ENCODE results near the gene TAB2. TPM values are rescaled to one million over a fixed set of nuclear protein-coding genes. Genes with fewer than 3 reads are reported as not detected.

TAB2 gene
- polyA plus RNA-seq, 4 donors = 19.7 to 46.9 (median 21.9) TPM

DNA sequence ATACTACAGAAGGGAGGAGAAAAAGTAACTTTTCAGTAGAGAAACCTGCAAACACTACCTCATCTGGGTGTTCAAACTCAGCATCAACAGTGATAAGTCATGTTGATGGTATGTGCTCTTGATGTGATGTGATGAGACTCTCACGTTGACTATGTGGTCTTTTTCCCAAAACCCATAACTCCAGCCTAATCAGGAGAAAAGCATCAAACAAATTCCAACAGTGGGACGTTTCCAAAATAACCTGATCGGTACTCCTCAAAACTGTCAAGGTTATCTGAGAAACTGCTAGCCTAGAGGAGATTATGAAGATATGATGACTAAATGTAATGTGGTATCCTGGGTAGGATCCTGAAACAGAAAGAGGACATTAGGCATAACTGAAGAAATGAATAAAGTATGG lies 41.9 kb upstream of the TAB2 start:
- H3K27me3 ChIP-seq (ENCODE audit: control insufficient read depth in 3 of 3, insufficient read depth in 3 of 3, low read length in 3 of 3) = no peaks in the 10 kb centered on the region
- 86 to 92% (median 88%) methylated on average over 3 of the region's 3 CpGs for WGBS, 3 donors
- FAIRE-seq (no peak), DNase-seq (no peak)
- H3K27ac ChIP-seq (ENCODE audit: low read depth in 1 of 3, low read length in 2 of 3) = no peak overlapping the region
- no peaks in the 10 kb centered on the region for H3K4me1 ChIP-seq (ENCODE audit: control insufficient read depth in 3 of 3, insufficient read depth in 2 of 3, low read depth in 1 of 3, low read length in 2 of 3)
- H3K9me3 ChIP-seq (ENCODE audit: control insufficient read depth in 2 of 2, insufficient read depth in 1 of 2, low read depth in 1 of 2, low read length in 1 of 2) = no peaks in the 10 kb centered on the region
- H3K36me3 ChIP-seq (ENCODE audit: control insufficient read depth in 3 of 3, insufficient read depth in 2 of 3, low read depth in 1 of 3, low read length in 3 of 3) = no peaks in the 10 kb centered on the region
- no peak overlapping the region for H3K4me3 ChIP-seq (ENCODE audit: low read depth in 1 of 3, low read length in 3 of 3)

DNA sequence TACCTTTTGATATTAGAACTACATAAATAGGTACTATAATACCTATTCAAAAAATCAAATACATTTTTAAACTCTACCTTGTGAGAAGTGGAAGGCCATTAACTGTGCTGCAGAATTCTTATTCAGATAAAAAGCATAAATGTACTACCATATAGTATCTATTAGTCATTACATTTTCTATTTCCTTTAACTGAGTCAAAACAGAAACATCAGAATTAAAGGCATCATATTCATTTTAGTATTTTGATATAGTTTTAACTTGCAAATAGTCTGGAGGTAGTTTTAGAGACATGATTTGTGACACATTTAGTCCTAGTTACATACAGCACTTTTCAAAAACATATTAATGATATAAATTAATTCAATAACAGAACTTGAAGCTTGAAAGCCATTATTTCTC lies 39.9 kb upstream of the TAB2 start:
- H3K27ac ChIP-seq (ENCODE audit: low read depth in 1 of 3, low read length in 2 of 3) = no peak overlapping the region
- no peak overlapping the region for H3K4me3 ChIP-seq (ENCODE audit: low read depth in 1 of 3, low read length in 3 of 3)
- no peaks in the 10 kb centered on the region for H3K4me1 ChIP-seq (ENCODE audit: control insufficient read depth in 3 of 3, insufficient read depth in 2 of 3, low read depth in 1 of 3, low read length in 2 of 3)
- FAIRE-seq = no peak
- no peaks in the 10 kb centered on the region for H3K36me3 ChIP-seq (ENCODE audit: control insufficient read depth in 3 of 3, insufficient read depth in 2 of 3, low read depth in 1 of 3, low read length in 3 of 3)
- no peaks in the 10 kb centered on the region for H3K9me3 ChIP-seq (ENCODE audit: control insufficient read depth in 2 of 2, insufficient read depth in 1 of 2, low read depth in 1 of 2, low read length in 1 of 2)
- DNase-seq = no peak
- peaks cover 0 to 2% (median 0%) of the 10 kb centered on the region in 3 donors for H3K27me3 ChIP-seq (ENCODE audit: control insufficient read depth in 3 of 3, insufficient read depth in 3 of 3, low read length in 3 of 3)

- no peak overlapping the region for H3K4me3 ChIP-seq (ENCODE audit: low read depth in 1 of 3, low read length in 3 of 3)
- FAIRE-seq (no peak), DNase-seq (no peak)
- H3K9me3 ChIP-seq (ENCODE audit: control insufficient read depth in 2 of 2, insufficient read depth in 1 of 2, low read depth in 1 of 2, low read length in 1 of 2) = no peaks in the 10 kb centered on the region
- 74 to 86% (median 83%) methylated on average over 1 of the region's 1 CpG for WGBS, 3 donors
- H3K27ac ChIP-seq (ENCODE audit: low read depth in 1 of 3, low read length in 2 of 3) = no peak overlapping the region
- H3K4me1 ChIP-seq (ENCODE audit: control insufficient read depth in 3 of 3, insufficient read depth in 2 of 3, low read depth in 1 of 3, low read length in 2 of 3) = no peaks in the 10 kb centered on the region
- no peaks in the 10 kb centered on the region for H3K36me3 ChIP-seq (ENCODE audit: control insufficient read depth in 3 of 3, insufficient read depth in 2 of 3, low read depth in 1 of 3, low read length in 3 of 3)
- peaks cover 0 to 2% (median 0%) of the 10 kb centered on the region in 3 donors for H3K27me3 ChIP-seq (ENCODE audit: control insufficient read depth in 3 of 3, insufficient read depth in 3 of 3, low read length in 3 of 3)
Observed at GRCh38 chr6:149278997-149279396, 38.5 kb upstream of the TAB2 start.

GRCh38 chr6:149284904-149285303 lies 32.6 kb upstream of the TAB2 start:
- DNase-seq (no peak), FAIRE-seq (no peak)
- Histone ChIP-seq H3K4me3 (ENCODE audit: low read depth in 1 of 3, low read length in 3 of 3) (no peak overlapping the region), H3K27me3 (ENCODE audit: control insufficient read depth in 3 of 3, insufficient read depth in 3 of 3, low read length in 3 of 3) (peaks cover 0 to 5% (median 0%) of the 10 kb centered on the region in 3 donors), H3K4me1 (ENCODE audit: control insufficient read depth in 3 of 3, insufficient read depth in 2 of 3, low read depth in 1 of 3, low read length in 2 of 3) (no peaks in the 10 kb centered on the region), H3K9me3 (ENCODE audit: control insufficient read depth in 2 of 2, insufficient read depth in 1 of 2, low read depth in 1 of 2, low read length in 1 of 2) (no peaks in the 10 kb centered on the region), H3K27ac (ENCODE audit: low read depth in 1 of 3, low read length in 2 of 3) (no peak overlapping the region), H3K36me3 (ENCODE audit: control insufficient read depth in 3 of 3, insufficient read depth in 2 of 3, low read depth in 1 of 3, low read length in 3 of 3) (no peaks in the 10 kb centered on the region)
- 57 to 65% (median 59%) methylated on average over 3 of the region's 3 CpGs for WGBS, 3 donors

DNA sequence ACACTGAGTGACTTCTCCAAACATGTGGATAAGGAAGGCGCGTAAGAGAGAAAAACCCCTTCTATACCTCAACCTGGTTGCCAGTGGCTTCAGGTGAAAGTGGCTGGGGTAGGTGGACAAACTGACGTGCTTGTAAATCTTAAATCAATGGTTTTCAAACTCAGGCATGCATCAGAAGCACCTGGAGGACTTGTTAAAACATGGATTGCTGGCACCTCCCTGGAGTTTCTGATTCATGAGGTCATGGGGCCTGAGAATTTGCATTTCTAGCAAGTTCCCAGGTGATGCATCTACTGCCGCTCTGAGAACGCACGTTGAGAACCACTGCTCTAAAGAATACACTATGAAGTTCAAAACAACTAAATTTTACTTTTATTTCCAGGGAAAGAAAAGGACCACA lies 31.9 kb upstream of the TAB2 start:
- FAIRE-seq = no peak
- no peaks in the 10 kb centered on the region for H3K4me1 ChIP-seq (ENCODE audit: control insufficient read depth in 3 of 3, insufficient read depth in 2 of 3, low read depth in 1 of 3, low read length in 2 of 3)
- no peak overlapping the region for H3K27ac ChIP-seq (ENCODE audit: low read depth in 1 of 3, low read length in 2 of 3)
- H3K4me3 ChIP-seq (ENCODE audit: low read depth in 1 of 3, low read length in 3 of 3) = no peak overlapping the region
- peaks cover 0 to 5% (median 0%) of the 10 kb centered on the region in 3 donors for H3K27me3 ChIP-seq (ENCODE audit: control insufficient read depth in 3 of 3, insufficient read depth in 3 of 3, low read length in 3 of 3)
- no peak for DNase-seq
- no peaks in the 10 kb centered on the region for H3K36me3 ChIP-seq (ENCODE audit: control insufficient read depth in 3 of 3, insufficient read depth in 2 of 3, low read depth in 1 of 3, low read length in 3 of 3)
- H3K9me3 ChIP-seq (ENCODE audit: control insufficient read depth in 2 of 2, insufficient read depth in 1 of 2, low read depth in 1 of 2, low read length in 1 of 2) = no peaks in the 10 kb centered on the region
- WGBS, 3 donors = 79 to 95% (median 91%) methylated on average over 6 of the region's 6 CpGs

DNA sequence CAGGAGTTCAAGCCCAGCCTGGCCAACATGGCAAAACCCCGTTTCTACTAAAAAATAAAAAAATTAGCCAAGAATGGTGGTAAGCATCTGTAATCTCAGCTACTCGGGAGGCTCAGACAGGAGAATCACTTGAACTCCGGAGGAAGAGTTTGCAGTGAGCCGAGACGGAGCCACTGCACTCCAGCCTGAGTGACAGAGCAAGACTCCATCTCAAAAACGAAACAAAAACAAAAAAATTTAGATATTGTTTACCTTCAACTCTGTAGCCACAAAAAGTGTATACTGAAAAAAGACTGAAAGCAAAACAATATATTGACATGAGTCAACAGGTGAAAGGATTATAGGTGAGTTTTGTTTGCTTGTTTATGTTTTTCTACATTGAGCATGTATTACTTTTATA lies 30.6 kb upstream of the TAB2 start:
- no peaks in the 10 kb centered on the region for H3K9me3 ChIP-seq (ENCODE audit: control insufficient read depth in 2 of 2, insufficient read depth in 1 of 2, low read depth in 1 of 2, low read length in 1 of 2)
- H3K36me3 ChIP-seq (ENCODE audit: control insufficient read depth in 3 of 3, insufficient read depth in 2 of 3, low read depth in 1 of 3, low read length in 3 of 3) = no peaks in the 10 kb centered on the region
- H3K27me3 ChIP-seq (ENCODE audit: control insufficient read depth in 3 of 3, insufficient read depth in 3 of 3, low read length in 3 of 3) = peaks cover 0 to 4% (median 0%) of the 10 kb centered on the region in 3 donors
- FAIRE-seq = no peak
- H3K27ac ChIP-seq (ENCODE audit: low read depth in 1 of 3, low read length in 2 of 3) = no peak overlapping the region
- no peak for DNase-seq
- H3K4me1 ChIP-seq (ENCODE audit: control insufficient read depth in 3 of 3, insufficient read depth in 2 of 3, low read depth in 1 of 3, low read length in 2 of 3) = no peaks in the 10 kb centered on the region
- no peak overlapping the region for H3K4me3 ChIP-seq (ENCODE audit: low read depth in 1 of 3, low read length in 3 of 3)
- 70 to 80% (median 76%) methylated on average over 6 of the region's 6 CpGs for WGBS, 3 donors

DNA sequence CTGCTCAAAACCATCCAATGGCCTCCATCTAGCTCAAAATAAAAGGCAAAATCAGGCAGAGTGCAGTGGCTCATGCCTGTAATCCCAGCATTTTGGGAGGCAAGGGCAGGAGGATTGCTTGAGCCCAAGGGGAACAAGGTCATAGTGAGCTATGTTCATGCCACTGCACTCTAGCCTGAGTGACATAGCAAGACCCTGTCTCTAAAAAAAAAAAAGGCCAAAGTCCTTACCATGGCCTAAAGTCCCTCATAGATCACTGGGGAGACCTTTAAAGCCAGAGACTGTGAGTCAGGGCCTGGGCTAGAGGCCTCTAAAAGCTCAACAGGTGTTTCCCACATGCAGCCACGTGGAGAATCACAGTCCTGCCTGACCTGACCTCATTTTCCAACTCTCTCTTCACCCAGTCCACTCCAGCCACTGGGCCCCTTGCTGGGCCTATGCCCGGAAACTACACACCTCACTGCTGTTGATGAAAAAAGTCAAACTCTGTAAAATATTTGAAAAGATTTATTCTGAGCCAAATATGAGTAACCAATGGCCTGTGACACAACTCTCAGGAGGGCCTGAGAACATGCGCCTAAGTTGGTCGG lies 28.2 kb upstream of the TAB2 start:
- H3K4me3 ChIP-seq (ENCODE audit: low read depth in 1 of 3, low read length in 3 of 3) = no peak overlapping the region
- no peaks in the 10 kb centered on the region for H3K9me3 ChIP-seq (ENCODE audit: control insufficient read depth in 2 of 2, insufficient read depth in 1 of 2, low read depth in 1 of 2, low read length in 1 of 2)
- no peaks in the 10 kb centered on the region for H3K36me3 ChIP-seq (ENCODE audit: control insufficient read depth in 3 of 3, insufficient read depth in 2 of 3, low read depth in 1 of 3, low read length in 3 of 3)
- no peak overlapping the region for H3K27ac ChIP-seq (ENCODE audit: low read depth in 1 of 3, low read length in 2 of 3)
- no peaks in the 10 kb centered on the region for H3K4me1 ChIP-seq (ENCODE audit: control insufficient read depth in 3 of 3, insufficient read depth in 2 of 3, low read depth in 1 of 3, low read length in 2 of 3)
- WGBS, 3 donors = 78 to 81% (median 79%) methylated on average over 4 of the region's 4 CpGs
- FAIRE-seq (no peak), DNase-seq (no peak)
- peaks cover 0 to 5% (median 0%) of the 10 kb centered on the region in 3 donors for H3K27me3 ChIP-seq (ENCODE audit: control insufficient read depth in 3 of 3, insufficient read depth in 3 of 3, low read length in 3 of 3)

- DNase-seq (no peak), FAIRE-seq (no peak)
- Histone ChIP-seq H3K4me1 (ENCODE audit: control insufficient read depth in 3 of 3, insufficient read depth in 2 of 3, low read depth in 1 of 3, low read length in 2 of 3) (no peaks in the 10 kb centered on the region), H3K36me3 (ENCODE audit: control insufficient read depth in 3 of 3, insufficient read depth in 2 of 3, low read depth in 1 of 3, low read length in 3 of 3) (no peaks in the 10 kb centered on the region), H3K9me3 (ENCODE audit: control insufficient read depth in 2 of 2, insufficient read depth in 1 of 2, low read depth in 1 of 2, low read length in 1 of 2) (no peaks in the 10 kb centered on the region), H3K27me3 (ENCODE audit: control insufficient read depth in 3 of 3, insufficient read depth in 3 of 3, low read length in 3 of 3) (peaks cover 0 to 5% (median 0%) of the 10 kb centered on the region in 3 donors), H3K27ac (ENCODE audit: low read depth in 1 of 3, low read length in 2 of 3) (no peak overlapping the region), H3K4me3 (ENCODE audit: low read depth in 1 of 3, low read length in 3 of 3) (no peak overlapping the region)
- 96 to 100% (median 100%) methylated on average over 1 of the region's 1 CpG for WGBS, 3 donors
Observed at GRCh38 chr6:149289966-149290365, 27.5 kb upstream of the TAB2 start.

- no peaks in the 10 kb centered on the region for H3K4me1 ChIP-seq (ENCODE audit: control insufficient read depth in 3 of 3, insufficient read depth in 2 of 3, low read depth in 1 of 3, low read length in 2 of 3)
- H3K36me3 ChIP-seq (ENCODE audit: control insufficient read depth in 3 of 3, insufficient read depth in 2 of 3, low read depth in 1 of 3, low read length in 3 of 3) = no peaks in the 10 kb centered on the region
- DNase-seq (no peak), FAIRE-seq (no peak)
- no peak overlapping the region for H3K27ac ChIP-seq (ENCODE audit: low read depth in 1 of 3, low read length in 2 of 3)
- no peak overlapping the region for H3K4me3 ChIP-seq (ENCODE audit: low read depth in 1 of 3, low read length in 3 of 3)
- no peaks in the 10 kb centered on the region for H3K9me3 ChIP-seq (ENCODE audit: control insufficient read depth in 2 of 2, insufficient read depth in 1 of 2, low read depth in 1 of 2, low read length in 1 of 2)
- 87 to 94% (median 89%) methylated on average over 1 of the region's 1 CpG for WGBS, 3 donors
- peaks cover 0 to 2% (median 0%) of the 10 kb centered on the region in 3 donors for H3K27me3 ChIP-seq (ENCODE audit: control insufficient read depth in 3 of 3, insufficient read depth in 3 of 3, low read length in 3 of 3)
Observed at GRCh38 chr6:149293244-149293643, 24.3 kb upstream of the TAB2 start.
